Smooth muscle cell (in vitro differentiated cells): ENCODE results near the gene IDI1. TPM values are rescaled to one million over a fixed set of nuclear protein-coding genes. Genes with fewer than 3 reads are reported as not detected.

Experiments used
- DNase-seq: peaks from one replicate; lab custom pipeline; 2025; ENCODE audit not compliant: unreplicated experiment; lab: John Stamatoyannopoulos, UW
- H2AFZ ChIP-seq: fragments of 200-600 bp; sonication (generic); 2 replicates; pipeline ENCODE4 v1.6.0; 2016; ENCODE audit warnings: antibody characterized with exemption, low read depth, mild to moderate bottlenecking
- H3F3A ChIP-seq: fragments of 200-600 bp; sonication (generic); 2 replicates; pipeline ENCODE4 v1.6.0; 2017; ENCODE audit warnings: antibody characterized with exemption, low read depth
- H3K27ac ChIP-seq: fragments of 200-600 bp; sonication (generic); 2 replicates; pipeline ENCODE4 v1.5.1; 2016; ENCODE audit warnings: low read depth, mild to moderate bottlenecking
- H3K27me3 ChIP-seq: fragments of 200-600 bp; sonication (generic); 2 replicates; pipeline ENCODE4 v1.6.1; 2016; ENCODE audit warnings: low read depth, mild to moderate bottlenecking
- H3K36me3 ChIP-seq: fragments of 200-600 bp; sonication (generic); 2 replicates; pipeline ENCODE4 v1.5.1; 2016; ENCODE audit warnings: low read depth
- H3K4me1 ChIP-seq: fragments of 200-600 bp; sonication (generic); 2 replicates; pipeline ENCODE4 v1.5.1; 2016; ENCODE audit warnings: low read depth
- H3K4me2 ChIP-seq: fragments of 200-600 bp; sonication (generic); 2 replicates; pipeline ENCODE4 v1.6.0; 2016; ENCODE audit warnings: mild to moderate bottlenecking
- H3K4me3 ChIP-seq: fragments of 200-600 bp; sonication (generic); 2 replicates; pipeline ENCODE4 v1.5.1; 2016; ENCODE audit warnings: mild to moderate bottlenecking
- H3K79me2 ChIP-seq: fragments of 200-600 bp; sonication (generic); 2 replicates; pipeline ENCODE4 v1.6.0; 2016; ENCODE audit warnings: low read depth, mild to moderate bottlenecking
- H3K9ac ChIP-seq: fragments of 200-600 bp; sonication (generic); 2 replicates; pipeline ENCODE4 v1.6.0; 2016; ENCODE audit warnings: low read depth
- H3K9me3 ChIP-seq: fragments of 200-600 bp; sonication (generic); replicated peaks from 2 replicates; pipeline ENCODE4 v1.5.1; 2016; ENCODE audit warnings: low read depth
- H4K20me1 ChIP-seq: fragments of 200-600 bp; sonication (generic); 2 replicates; pipeline ENCODE4 v1.6.0; 2016; ENCODE audit warnings: low read depth
- CTCF ChIP-seq: fragments of 200-600 bp; sonication (generic); IDR thresholded peaks from 2 replicates; pipeline ENCODE4 v1.5.1; 2017; ENCODE audit warnings: borderline replicate concordance, mild to moderate bottlenecking, antibody characterized with exemption; ENCODE audit not compliant: insufficient read depth, poor library complexity, severe bottlenecking
- WGBS: methylation state at CpG from one replicate; pipeline ENCODE4 v1.1.7; 2016; ENCODE audit warnings: low lambda C conversion rate; 5-methylcytosine and 5-hydroxymethylcytosine counted together
- polyA plus RNA-seq: library from polyadenylated mRNA; unstranded; fragments of >200 nt; fragmentation: Nextera tagmentation; extraction: Ambion mirVana; gene quantifications from 2 replicates; pipeline ENCODE4 v1.2.1, GENCODE V29; 2016
- total RNA-seq: library from RNA; depleted of rRNA; stranded (reverse); fragments of >200 nt; gene quantifications from 2 replicates; pipeline ENCODE4 v1.2.3, GENCODE V29; 2014

The IDI1 gene
- total and polyA plus RNA-seq, 2 experiments from 2014 or later = 142 to 165 TPM

- Histone ChIP-seq H3K79me2 (peaks cover 47% of the 10 kb centered on the region), H3K27me3 (no peaks in the 10 kb centered on the region), H3K27ac (no peak overlapping the region), H4K20me1 (peaks cover 96% of the 10 kb centered on the region), H3K9me3 (no peaks in the 10 kb centered on the region), H3K4me1 (peaks cover 5% of the 10 kb centered on the region), H3K4me2 (no peak overlapping the region), H3K4me3 (no peak overlapping the region), H3F3A (no peaks in the 10 kb centered on the region), H3K36me3 (no peaks in the 10 kb centered on the region), H3K9ac (no peak overlapping the region), H2AFZ (no peak overlapping the region)
- no peak for DNase-seq
- no peak for TF ChIP-seq CTCF
- 91% methylated on average over 7 of the region's 7 CpGs for WGBS
These were observed 13.2 kb upstream of the IDI1 start for GRCh38 chr10:1061930-1062774.

- Histone ChIP-seq H4K20me1 (peaks cover 81% of the 10 kb centered on the region), H3K4me2 (no peak overlapping the region), H3K4me3 (no peak overlapping the region), H2AFZ (no peak overlapping the region), H3K9me3 (no peaks in the 10 kb centered on the region), H3K4me1 (peaks cover 12% of the 10 kb centered on the region), H3K79me2 (peaks cover 63% of the 10 kb centered on the region), H3K9ac (no peak overlapping the region), H3K27me3 (no peaks in the 10 kb centered on the region), H3K36me3 (no peaks in the 10 kb centered on the region), H3F3A (no peaks in the 10 kb centered on the region), H3K27ac (peak overlapping the region; percentile 15)
- no peak for DNase-seq
- whole genome bisulfite sequencing = 82% methylated on average over 8 of the region's 8 CpGs
- no peak for TF ChIP-seq CTCF
These were observed 11.0 kb upstream of the IDI1 start for GRCh38 chr10:1059902-1060301.

GRCh38 chr10:1058017-1058416 is 9.1 kb upstream of the IDI1 start:
- H2AFZ ChIP-seq = no peak overlapping the region
- H3K4me1 ChIP-seq = peaks cover 24% of the 10 kb centered on the region
- peak overlapping the region; percentile 97 for H3K4me3 ChIP-seq
- H4K20me1 ChIP-seq = peaks cover 71% of the 10 kb centered on the region
- no peaks in the 10 kb centered on the region for H3K36me3 ChIP-seq
- no peaks in the 10 kb centered on the region for H3K27me3 ChIP-seq
- no peak overlapping the region for H3K9ac ChIP-seq
- peak overlapping the region; percentile 95 for H3K4me2 ChIP-seq
- H3K27ac ChIP-seq = no peak overlapping the region
- WGBS = 96% methylated on average over 7 of the region's 7 CpGs
- H3F3A ChIP-seq = peaks cover 4% of the 10 kb centered on the region
- TF ChIP-seq CTCF = no peak
- no peaks in the 10 kb centered on the region for H3K9me3 ChIP-seq
- H3K79me2 ChIP-seq = peaks cover 82% of the 10 kb centered on the region
- no peak for DNase-seq
